CD4-positive, alpha-beta T cell treated with Interleukin-6 at 100 ng/mL for 8 hours (primary cell): ENCODE measurements around the gene VPS18.
"Not testable (repeated sequence)": the region's sequence is repeated elsewhere in the genome, so short reads cannot be mapped to it uniquely, and the experiment has no call there.

Experiments
- DNase-seq: peaks from one replicate; pipeline ENCODE4 v3.0.0-alpha.2; 2020; ENCODE audit warnings: mixed read lengths, low spot score

The VPS18 gene

DNA sequence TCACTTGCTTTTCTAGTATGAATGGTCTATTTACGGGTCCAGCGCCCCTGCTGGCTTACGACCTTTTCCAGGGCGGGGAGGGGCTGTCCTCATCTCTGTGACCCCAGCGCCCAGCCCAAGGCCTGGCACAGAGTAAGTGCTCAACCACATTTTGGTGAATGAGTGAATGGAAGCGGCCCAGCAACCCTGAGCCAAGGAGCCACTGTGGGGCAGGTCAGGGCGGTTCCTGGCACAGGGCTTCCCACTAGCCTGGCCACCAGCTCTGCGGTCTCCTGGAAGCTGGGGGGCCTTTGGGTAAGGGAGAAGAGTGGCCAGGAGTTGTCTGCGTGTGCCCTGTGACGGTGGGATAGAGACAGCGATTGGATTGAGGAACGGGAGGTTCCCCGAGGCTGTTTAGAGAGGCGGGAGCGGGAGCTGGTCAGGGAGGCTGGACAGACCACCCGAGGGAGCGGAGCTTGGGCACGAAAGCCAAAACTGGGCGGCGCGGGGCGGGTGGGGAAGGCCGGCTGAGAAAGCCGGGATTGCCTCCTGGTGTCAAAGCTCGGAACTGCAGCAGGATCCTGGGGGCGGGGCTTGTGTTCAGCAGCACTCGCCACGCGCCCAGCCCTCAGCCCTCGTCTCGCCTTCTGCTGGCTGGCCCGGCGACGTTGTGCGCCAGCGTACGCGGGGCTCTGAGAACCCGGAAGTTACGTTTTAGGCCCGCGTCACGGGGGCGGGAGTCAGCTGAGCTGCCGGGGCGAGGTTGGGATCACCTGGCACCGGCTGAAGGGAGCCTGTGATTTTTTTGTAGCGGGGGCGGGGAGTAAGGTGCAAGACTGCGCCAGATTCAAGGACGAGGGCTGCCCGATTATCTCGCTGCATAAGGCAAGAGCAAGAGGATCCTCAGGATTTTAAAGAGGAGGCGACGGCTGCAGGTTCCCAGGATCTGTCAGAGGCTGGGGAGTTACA, at the start of gene VPS18:
TSS of gene VPS18 (plus strand) at position 718 of the 948 bp plus-strand sequence. CDS start 319 bp downstream, outside the sequence.
- DNase-seq, result peak; percentile 97

GRCh38 chr15:40844696-40845030, 49.6 kb upstream of the VPS18 start:
- peak; percentile 14 for DNase-seq

- DNase-seq, result no peak
Observed at GRCh38 chr15:40845036-40845435, 49.2 kb upstream of the VPS18 start.

- DNase-seq, result no peak
Observed at GRCh38 chr15:40845511-40846284, 48.6 kb upstream of the VPS18 start.

GRCh38 chr15:40846841-40847222, 47.4 kb upstream of the VPS18 start:
- no peak for DNase-seq

DNA sequence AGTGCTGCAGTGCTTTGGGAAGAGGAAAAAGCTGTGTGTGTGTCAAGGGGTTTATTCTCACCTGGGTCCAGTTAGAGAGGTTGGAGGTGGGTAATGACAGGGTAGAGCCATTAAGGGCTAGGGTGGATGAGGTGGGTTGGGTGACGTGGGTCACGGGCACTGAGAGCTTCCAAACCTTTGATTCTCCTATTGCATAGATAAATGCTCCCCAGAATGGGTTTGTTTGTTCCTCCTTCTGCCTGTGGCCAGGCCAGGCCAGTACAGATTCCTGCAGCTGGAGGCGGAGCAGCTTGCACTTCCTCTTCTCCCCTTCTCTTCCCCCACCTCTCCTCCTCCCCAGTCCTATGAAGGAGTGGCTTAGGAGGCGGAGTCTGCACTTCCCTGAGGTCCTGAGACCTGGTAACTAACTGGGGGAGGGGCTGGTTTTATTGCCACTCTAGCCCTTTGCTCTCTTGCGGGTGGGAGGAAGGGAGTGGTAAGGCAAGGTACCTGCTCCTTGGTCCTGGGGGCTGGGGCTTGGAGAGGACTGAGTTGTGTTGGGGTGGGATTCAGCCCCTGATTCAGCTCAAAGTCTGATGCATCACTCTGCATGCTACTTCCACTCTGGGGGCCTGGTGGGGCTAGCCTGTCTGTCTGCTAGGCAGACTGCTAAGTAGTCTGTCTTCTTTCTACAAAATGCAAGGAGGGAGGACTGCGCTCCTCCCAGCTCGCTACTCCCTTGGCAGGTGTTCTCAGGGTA, 46.9 kb upstream of the VPS18 start:
- peak; percentile 16 for DNase-seq

- no peak for DNase-seq
Observed at GRCh38 chr15:40850576-40851112, 43.6 kb upstream of the VPS18 start.

DNA sequence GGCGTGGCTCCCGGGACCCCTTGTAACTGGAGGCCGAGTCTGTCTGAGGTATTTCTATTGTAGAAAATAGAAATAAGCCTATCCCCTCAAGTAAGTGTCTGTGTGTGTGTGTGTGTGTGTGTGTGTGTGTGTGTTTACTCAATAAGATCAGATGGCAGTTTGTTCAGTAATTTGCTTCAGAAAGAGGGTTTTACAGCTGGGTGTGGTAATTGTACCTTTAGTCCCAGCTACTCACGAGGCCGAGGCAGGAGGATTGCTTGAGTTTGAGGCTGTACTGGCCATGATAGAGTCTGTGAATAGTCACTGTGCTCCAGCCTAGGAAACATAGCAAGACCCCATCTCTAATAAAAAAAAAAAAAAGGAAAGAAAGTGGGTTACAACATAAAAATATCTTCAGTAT, 41.7 kb upstream of the VPS18 start:
- DNase-seq, result no peak

DNA sequence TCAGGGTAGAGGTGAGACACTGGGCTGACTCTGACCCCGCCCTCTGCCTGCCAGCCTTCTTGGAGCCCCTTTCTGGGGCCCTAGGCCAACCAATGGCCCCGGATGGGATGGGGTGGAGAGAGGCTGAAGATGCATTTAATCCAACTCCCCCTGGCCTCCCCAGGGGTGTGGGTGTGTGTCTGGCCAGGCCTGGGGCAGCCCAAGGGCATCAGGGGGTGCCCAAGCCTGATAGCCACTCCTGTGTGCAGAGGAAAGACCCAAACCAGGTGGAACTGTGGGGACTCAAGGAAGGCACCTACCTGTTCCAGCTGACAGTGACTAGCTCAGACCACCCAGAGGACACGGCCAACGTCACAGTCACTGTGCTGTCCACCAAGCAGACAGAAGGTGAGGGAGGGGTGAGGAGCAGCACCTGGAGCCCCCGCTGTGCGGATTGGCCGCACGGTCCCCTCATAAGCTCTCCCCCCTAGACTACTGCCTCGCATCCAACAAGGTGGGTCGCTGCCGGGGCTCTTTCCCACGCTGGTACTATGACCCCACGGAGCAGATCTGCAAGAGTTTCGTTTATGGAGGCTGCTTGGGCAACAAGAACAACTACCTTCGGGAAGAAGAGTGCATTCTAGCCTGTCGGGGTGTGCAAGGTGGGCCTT, 40.9 kb upstream of the VPS18 start:
- DNase-seq, result no peak

DNA sequence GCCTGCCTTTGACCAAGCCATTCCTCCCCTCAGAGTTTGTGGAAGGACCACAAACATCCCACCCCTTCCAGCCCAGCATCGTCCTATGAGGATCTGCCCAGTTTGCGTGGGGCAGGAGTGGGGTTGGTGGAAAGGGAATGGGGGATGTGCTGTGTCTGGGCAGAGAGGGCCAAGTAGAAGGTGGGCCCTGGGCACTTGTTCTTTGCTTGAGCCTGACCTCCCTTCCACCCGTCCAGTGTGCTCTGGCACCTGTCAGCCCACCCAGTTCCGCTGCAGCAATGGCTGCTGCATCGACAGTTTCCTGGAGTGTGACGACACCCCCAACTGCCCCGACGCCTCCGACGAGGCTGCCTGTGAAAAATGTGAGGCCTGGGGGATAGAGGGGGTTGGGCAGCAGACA, 40.1 kb upstream of the VPS18 start:
- no peak for DNase-seq

DNA sequence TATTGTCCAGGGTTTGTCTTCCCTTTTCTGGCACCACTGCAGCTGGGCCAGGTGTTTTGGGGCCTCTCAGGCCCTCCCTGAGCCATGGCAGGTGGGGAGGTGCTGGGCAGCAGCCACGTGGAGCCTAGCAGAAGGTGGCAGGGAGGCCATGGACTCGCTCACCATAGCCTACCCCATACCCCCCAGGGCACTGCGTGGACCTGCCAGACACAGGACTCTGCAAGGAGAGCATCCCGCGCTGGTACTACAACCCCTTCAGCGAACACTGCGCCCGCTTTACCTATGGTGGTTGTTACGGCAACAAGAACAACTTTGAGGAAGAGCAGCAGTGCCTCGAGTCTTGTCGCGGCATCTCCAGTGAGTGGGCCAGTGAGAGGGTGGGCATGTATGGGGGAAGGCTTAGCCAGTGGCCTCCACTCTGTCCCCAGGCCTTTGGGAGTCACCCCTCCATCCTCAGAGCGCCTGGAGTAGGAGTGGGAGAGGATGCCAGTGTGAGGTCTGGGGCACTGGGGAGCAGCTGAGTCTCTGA, 38.5 kb upstream of the VPS18 start:
- DNase-seq, result no peak

GRCh38 chr15:40856746-40857145, 37.5 kb upstream of the VPS18 start:
- no peak for DNase-seq

DNA sequence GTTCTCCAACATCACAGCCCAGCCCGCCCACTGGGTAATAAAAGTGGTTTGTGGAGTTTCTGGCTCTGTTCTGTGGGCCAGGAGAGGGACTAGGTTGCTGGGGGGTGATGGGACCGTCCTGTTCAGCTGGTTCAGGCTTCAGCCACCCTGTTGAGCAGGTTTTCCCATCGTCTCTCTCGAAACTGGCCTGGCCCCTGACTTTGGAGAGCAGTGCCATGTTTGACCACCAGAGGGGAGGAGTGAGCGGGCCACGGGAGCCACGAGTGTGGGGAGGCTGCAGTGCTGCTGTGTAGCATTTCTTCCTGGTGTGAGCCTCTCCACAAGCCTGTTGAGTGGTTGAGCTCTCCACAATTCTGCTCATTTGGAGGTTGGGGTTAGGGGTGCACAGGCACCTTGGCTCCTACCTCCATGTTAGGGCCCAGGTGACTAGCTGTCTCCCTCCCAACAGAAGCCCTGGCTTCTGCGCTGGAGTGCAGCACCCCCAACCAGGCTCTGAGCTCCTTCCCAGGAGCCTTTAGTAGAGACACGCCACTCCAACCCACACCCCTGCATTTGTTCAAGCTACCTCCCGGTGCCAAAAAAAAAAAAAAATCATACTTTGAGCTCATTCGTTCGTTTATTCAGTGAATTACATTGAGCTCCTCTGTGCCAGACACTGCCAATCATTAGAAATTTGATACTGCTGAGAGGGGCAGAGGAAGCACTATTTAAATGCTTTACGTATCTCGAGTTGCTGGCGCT, 36.5 kb upstream of the VPS18 start:
- DNase-seq, result peak; percentile 69

DNA sequence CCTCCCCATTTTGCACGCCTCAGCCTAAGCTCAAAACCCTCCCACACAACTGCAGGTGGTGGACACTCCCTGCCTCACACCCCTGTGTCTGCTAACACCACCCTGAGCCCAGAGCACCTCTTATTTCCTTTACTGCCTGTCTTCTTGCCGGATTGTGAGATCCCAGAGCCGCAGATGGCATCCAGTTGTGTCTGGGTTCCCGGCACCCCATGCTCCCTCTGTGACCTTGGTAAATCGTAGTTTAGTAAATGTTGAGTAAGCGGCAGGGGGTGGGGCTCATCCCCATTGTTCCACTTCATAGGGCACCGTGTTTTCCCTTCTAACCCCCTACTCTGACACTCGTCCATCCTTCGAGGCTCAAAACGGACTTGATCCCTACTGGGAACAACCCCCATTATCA, 35.5 kb upstream of the VPS18 start:
- DNase-seq, result no peak

GRCh38 chr15:40859206-40859851, 34.9 kb upstream of the VPS18 start:
- peak; percentile 78 for DNase-seq

DNA sequence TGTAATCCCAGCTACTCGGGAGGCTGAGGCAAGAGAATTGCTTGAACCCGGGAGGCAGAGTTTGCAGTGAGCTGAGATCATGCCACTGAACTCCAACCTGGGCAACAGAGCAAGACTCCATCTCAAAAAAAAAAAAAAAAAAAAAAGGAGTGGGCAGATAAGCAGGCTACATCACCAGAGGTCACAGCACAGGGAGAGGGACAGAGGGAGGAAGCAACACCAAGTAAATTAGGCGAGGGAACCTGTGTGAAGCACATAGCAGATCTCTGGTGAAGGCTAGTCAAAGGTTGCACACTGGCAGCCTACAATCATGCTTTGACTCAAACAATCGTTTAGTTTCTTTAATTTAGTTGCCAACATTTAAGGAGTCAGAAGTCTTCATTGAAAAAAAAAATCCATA, 33.1 kb upstream of the VPS18 start:
- not testable (repeated sequence) for DNase-seq

DNA sequence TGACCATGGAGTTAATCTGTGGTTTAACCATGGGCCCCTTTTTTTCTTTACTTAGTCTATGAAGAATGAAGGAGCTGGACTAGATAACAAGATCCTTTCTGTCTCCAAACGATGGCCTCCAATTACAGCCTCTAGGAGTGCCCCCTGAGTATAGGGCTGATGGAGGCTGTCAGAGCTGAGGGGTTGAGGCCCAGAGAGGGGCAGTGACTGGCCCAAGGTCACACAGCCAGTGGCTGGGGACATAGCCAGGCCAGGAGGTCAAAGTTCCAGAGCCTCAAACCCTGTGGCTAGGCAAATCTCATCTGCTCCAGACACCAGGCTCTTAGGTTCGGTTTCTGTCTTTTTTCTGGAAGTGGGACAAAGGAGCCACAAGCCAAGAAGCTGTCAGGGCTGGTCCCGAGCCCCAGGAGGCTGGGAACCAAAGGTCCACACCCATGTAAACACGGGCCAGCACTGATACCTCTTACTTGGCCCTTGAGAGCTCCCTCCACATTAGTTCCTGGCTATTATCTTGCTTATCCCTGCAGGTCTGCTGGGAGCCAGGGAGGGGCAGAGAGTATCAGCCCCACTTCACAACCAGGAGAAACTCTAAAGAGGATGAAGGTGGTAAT, 30.5 kb upstream of the VPS18 start:
- no peak for DNase-seq

GRCh38 chr15:40867199-40867598, 27.1 kb upstream of the VPS18 start:
- DNase-seq, result no peak

GRCh38 chr15:40869686-40870085, 24.6 kb upstream of the VPS18 start:
- no peak for DNase-seq

- DNase-seq, result no peak
Observed at GRCh38 chr15:40870716-40871115, 23.5 kb upstream of the VPS18 start.
